ENCODE results near the gene NAB1.

GRCh38 chr2:190720691-190721090, 71.8 kb downstream of the NAB1 start:
- TF ChIP-seq WT1 (tag by site-specific recombination; IDR thresholded peaks at IDR 0.05) (no peak), ZNF571 (tag by site-specific recombination; IDR thresholded peaks at IDR 0.05) (no peak)
- TF ChIP-seq, protein P1, sequence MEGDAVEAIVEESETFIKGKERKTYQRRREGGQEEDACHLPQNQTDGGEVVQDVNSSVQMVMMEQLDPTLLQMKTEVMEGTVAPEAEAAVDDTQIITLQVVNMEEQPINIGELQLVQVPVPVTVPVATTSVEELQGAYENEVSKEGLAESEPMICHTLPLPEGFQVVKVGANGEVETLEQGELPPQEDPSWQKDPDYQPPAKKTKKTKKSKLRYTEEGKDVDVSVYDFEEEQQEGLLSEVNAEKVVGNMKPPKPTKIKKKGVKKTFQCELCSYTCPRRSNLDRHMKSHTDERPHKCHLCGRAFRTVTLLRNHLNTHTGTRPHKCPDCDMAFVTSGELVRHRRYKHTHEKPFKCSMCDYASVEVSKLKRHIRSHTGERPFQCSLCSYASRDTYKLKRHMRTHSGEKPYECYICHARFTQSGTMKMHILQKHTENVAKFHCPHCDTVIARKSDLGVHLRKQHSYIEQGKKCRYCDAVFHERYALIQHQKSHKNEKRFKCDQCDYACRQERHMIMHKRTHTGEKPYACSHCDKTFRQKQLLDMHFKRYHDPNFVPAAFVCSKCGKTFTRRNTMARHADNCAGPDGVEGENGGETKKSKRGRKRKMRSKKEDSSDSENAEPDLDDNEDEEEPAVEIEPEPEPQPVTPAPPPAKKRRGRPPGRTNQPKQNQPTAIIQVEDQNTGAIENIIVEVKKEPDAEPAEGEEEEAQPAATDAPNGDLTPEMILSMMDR (tag by site-specific recombination; IDR thresholded peaks at IDR 0.05) = no peak

Measured in HEK293 (cell line).